Kidney glomerular epithelial cell (primary cell): ENCODE results near the gene MGAT5B.
"Not testable (repeated sequence)": the region's sequence is repeated elsewhere in the genome, so short reads cannot be mapped to it uniquely, and the experiment has no call there.

ENCODE experiments used
- DNase-seq: peaks from one replicate; lab custom pipeline; 2025; lab: John Stamatoyannopoulos, UW

MGAT5B gene

GRCh38 chr17:76949913-76950695 lies 81.9 kb downstream of the MGAT5B start:
- DNase-seq = no peak

GRCh38 chr17:76951375-76951905 lies 83.2 kb downstream of the MGAT5B start:
- DNase-seq = no peak

- no peak for DNase-seq
Observed at GRCh38 chr17:76952402-76952801, 84.2 kb downstream of the MGAT5B start.

GRCh38 chr17:76953066-76953465 lies 84.9 kb downstream of the MGAT5B start:
- no peak for DNase-seq

- no peak for DNase-seq
Observed at GRCh38 chr17:76953946-76954345, 85.7 kb downstream of the MGAT5B start.

GRCh38 chr17:76955191-76955590 lies 87.0 kb downstream of the MGAT5B start:
- DNase-seq = no peak

- no peak for DNase-seq
Observed at GRCh38 chr17:76956846-76957540, 88.8 kb downstream of the MGAT5B start.

GRCh38 chr17:76957678-76958464 lies 89.7 kb downstream of the MGAT5B start:
- no peak for DNase-seq

- DNase-seq = no peak
Observed at GRCh38 chr17:76958974-76959373, 90.8 kb downstream of the MGAT5B start.

GRCh38 chr17:76961869-76962268 lies 93.7 kb downstream of the MGAT5B start:
- no peak for DNase-seq

- DNase-seq = no peak
Observed at GRCh38 chr17:76962858-76963257, 94.7 kb downstream of the MGAT5B start.

- no peak for DNase-seq
Observed at GRCh38 chr17:76966016-76966415, 97.8 kb downstream of the MGAT5B start.

- DNase-seq = no peak
Observed at GRCh38 chr17:76966486-76967181, 98.4 kb downstream of the MGAT5B start.

GRCh38 chr17:76967762-76968161 lies 99.6 kb downstream of the MGAT5B start:
- no peak for DNase-seq

- DNase-seq = no peak
Observed at GRCh38 chr17:76968707-76969597, 100.7 kb downstream of the MGAT5B start.

- DNase-seq = no peak
Observed at GRCh38 chr17:76969598-76970172, 101.5 kb downstream of the MGAT5B start.

- DNase-seq = not testable (repeated sequence)
Observed at GRCh38 chr17:76970228-76970627, 102.0 kb downstream of the MGAT5B start.

- no peak for DNase-seq
Observed at GRCh38 chr17:76972046-76972641, 103.9 kb downstream of the MGAT5B start.

- no peak for DNase-seq
Observed at GRCh38 chr17:76973040-76973439, 104.8 kb downstream of the MGAT5B start.

GRCh38 chr17:76974721-76975120 lies 106.5 kb downstream of the MGAT5B start:
- no peak for DNase-seq
